Bronchial epithelial cell (primary cell): ENCODE data around the gene ADAMTS8. TPM values are rescaled to one million over a fixed set of nuclear protein-coding genes. Genes with fewer than 3 reads are reported as not detected.

Experiments used
- DNase-seq: peaks from one replicate; pipeline ENCODE4 v3.0.0-alpha.2; 2010; ENCODE audit warnings: low read depth
- FAIRE-seq: peaks from 2 replicates; lab custom pipeline; 2011; peaks lifted over from hg19 to GRCh38; lab: Jason Lieb, UNC
- H3K27me3 ChIP-seq: 2 replicates; pipeline ENCODE4 v1.5.1; 2011; ENCODE audit warnings: low read length; ENCODE audit not compliant: control insufficient read depth, insufficient read depth
- H3K36me3 ChIP-seq: 2 replicates; pipeline ENCODE4 v1.5.1; 2011; ENCODE audit warnings: low read length; ENCODE audit not compliant: control insufficient read depth, insufficient read depth
- H3K4me3 ChIP-seq: 2 replicates; pipeline ENCODE4 v1.5.1; 2011; ENCODE audit warnings: mild to moderate bottlenecking, low read depth, low read length, control low read depth
- total RNA-seq: library from RNA; depleted of rRNA; stranded (reverse); fragments of >200 nt; gene quantifications from 2 replicates; pipeline ENCODE4 v1.2.1, GENCODE V29; 2014
- TF ChIP-seq, protein P1 (sequence below): IDR thresholded peaks from 2 replicates; pipeline ENCODE4 v1.5.1; 2011; ENCODE audit warnings: mild to moderate bottlenecking, moderate library complexity, low read length, control low read depth, inconsistent platforms; ENCODE audit not compliant: insufficient read depth, severe bottlenecking

The ADAMTS8 gene
- total RNA-seq, 1 donor from 2014 or later, result not detected

DNA sequence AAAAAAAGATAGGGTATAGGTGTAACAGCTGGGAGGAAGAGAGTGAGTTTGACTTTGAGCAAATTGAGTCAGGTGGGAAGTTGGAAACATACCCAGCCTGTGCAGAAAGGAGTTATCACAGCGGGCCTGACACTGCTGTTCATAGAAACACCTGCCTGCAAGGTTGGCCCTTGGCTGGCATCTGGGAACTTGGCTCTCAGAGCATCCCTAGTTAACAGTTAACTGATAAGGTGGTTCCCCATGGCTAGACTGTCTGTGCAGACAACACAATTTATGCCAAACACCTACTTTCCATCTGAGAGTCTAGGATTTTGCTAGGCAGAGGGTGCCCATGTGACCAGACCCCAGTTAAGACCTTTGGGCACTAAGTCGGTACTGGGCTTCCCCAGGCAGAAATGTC is 31.4 kb downstream of the ADAMTS8 start:
- FAIRE-seq (no peak), DNase-seq (no peak)
- TF ChIP-seq, protein P1, sequence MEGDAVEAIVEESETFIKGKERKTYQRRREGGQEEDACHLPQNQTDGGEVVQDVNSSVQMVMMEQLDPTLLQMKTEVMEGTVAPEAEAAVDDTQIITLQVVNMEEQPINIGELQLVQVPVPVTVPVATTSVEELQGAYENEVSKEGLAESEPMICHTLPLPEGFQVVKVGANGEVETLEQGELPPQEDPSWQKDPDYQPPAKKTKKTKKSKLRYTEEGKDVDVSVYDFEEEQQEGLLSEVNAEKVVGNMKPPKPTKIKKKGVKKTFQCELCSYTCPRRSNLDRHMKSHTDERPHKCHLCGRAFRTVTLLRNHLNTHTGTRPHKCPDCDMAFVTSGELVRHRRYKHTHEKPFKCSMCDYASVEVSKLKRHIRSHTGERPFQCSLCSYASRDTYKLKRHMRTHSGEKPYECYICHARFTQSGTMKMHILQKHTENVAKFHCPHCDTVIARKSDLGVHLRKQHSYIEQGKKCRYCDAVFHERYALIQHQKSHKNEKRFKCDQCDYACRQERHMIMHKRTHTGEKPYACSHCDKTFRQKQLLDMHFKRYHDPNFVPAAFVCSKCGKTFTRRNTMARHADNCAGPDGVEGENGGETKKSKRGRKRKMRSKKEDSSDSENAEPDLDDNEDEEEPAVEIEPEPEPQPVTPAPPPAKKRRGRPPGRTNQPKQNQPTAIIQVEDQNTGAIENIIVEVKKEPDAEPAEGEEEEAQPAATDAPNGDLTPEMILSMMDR, result no peak
- H3K36me3 ChIP-seq, result no peaks in the 10 kb centered on the region
- no peak overlapping the region for H3K4me3 ChIP-seq
- H3K27me3 ChIP-seq, result peaks cover 3% of the 10 kb centered on the region

DNA sequence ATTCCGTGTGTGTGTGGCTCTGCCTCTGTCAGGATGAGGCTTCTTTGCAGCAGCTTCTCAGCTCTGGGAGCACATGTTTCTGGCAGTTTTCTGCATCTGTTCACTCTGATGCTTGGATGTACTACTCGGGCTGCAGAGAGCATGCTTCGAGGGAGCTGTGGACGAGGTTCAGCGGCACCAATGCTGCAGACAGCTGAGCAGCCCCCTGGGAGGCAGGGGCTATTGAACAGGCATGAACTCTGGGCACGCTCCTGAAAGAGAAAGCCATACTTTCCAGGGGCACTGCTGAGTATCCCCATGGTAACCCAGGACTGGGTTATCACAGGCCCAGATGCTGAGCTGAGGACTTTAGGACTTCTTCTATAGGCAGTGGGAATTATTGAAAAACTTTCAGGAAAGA is 33.8 kb downstream of the ADAMTS8 start:
- TF ChIP-seq, protein P1, result no peak
- DNase-seq (no peak), FAIRE-seq (no peak)
- peaks cover 3% of the 10 kb centered on the region for H3K27me3 ChIP-seq
- no peak overlapping the region for H3K4me3 ChIP-seq
- H3K36me3 ChIP-seq, result no peaks in the 10 kb centered on the region

DNA sequence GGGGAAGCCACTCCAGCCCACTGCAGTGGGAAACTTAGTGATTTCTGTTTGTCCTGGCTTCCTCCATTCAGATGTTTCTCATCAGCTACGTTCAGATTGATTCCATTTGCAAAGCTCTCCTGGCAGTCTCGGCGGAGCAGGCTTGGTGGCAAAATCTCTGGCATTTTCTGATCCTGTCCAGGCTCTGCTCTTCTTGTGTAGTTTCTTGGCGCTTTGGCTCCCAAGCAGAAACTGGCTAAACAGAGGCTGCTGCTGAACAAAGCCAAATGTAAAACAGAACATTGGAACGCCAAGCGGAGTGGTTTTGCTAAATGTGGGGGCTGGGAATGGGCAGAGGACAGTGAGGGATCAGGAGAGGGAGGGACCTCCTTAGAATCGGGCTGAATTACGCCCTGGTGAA is 36.7 kb downstream of the ADAMTS8 start:
- FAIRE-seq (no peak), DNase-seq (no peak)
- H3K36me3 ChIP-seq, result no peaks in the 10 kb centered on the region
- TF ChIP-seq, protein P1, result no peak
- no peak overlapping the region for H3K4me3 ChIP-seq
- H3K27me3 ChIP-seq, result peaks cover 6% of the 10 kb centered on the region

DNA sequence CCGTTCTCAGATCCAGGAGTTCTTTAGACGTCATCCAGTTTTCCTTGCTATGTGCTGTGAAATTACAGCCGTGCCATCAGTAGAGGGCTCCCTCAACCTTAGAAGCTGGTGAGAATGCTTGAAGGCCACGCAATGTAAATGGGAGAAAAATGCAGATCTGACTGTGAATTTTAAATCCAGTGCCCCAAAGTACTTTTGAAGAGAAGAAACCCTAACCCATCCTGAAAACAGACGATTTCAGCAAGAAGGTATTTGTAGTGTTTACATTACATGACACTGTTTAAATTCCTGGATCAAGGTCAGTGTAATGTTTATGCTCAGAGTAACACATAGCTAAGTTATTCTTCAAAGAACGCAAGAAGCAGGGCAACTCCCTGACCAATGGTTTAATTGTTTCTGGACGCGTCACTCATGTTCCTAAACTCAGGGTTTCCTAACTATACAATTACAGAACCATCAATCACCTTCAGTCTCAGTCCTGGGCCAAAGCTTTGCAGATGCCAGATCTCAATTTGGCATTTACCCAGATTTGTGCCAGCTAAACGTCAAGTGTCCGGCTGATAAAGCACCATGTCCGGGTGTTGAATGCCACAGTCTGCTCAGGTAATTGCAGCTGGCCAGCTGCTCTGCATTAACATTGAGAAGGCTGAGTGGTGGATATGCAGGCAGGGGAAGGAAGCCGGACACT is 38.2 kb downstream of the ADAMTS8 start:
- TF ChIP-seq, protein P1, result peak; percentile 48
- FAIRE-seq, result no peak
- peaks cover 6% of the 10 kb centered on the region for H3K27me3 ChIP-seq
- H3K36me3 ChIP-seq, result no peaks in the 10 kb centered on the region
- peak; percentile 71 for DNase-seq
- no peak overlapping the region for H3K4me3 ChIP-seq

DNA sequence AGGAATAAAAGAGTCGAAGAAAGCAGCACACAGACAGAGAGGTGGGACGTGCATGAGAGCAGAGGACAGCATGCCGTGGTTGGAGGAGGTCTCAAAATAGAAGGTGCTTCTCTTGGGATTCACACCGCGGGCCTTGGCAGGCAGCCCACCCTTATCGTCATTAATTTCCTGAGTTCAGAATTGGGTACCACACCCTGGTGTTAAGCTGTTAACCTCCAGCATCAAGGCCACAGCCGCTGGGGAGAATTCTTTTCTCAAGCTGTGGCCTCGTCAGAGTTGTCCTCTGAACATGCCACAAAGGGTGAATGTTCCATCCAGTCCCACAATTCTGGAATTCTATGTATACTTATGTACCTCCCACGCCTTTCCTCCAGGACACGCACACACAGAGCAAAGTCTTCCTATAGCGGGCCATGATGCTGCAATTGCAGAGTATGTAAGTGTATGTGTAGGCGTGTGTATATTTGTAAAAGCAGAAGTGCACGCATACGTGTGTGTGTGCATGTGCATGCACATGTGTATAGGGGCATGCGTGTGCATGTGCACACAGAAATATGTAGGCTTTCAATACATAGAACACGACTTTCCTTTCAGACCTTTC is 39.0 kb downstream of the ADAMTS8 start:
- Histone ChIP-seq H3K36me3 (no peaks in the 10 kb centered on the region), H3K27me3 (peaks cover 6% of the 10 kb centered on the region), H3K4me3 (no peak overlapping the region)
- TF ChIP-seq, protein P1, result no peak
- DNase-seq, result no peak
- FAIRE-seq, result peak; percentile 28
